GM04504 (cell line): ENCODE data around the gene TBC1D24.

Experiments used
- DNase-seq: peaks from one replicate; pipeline ENCODE4 v3.0.0-alpha.2; 2012; ENCODE audit warnings: low read depth

TBC1D24 gene

GRCh38 chr16:2517954-2518605 is 43.2 kb downstream of the TBC1D24 start:
- no peak for DNase-seq

- no peak for DNase-seq
These were observed 44.1 kb downstream of the TBC1D24 start for GRCh38 chr16:2518823-2519710.

GRCh38 chr16:2519711-2520080 is 44.8 kb downstream of the TBC1D24 start:
- no peak for DNase-seq

GRCh38 chr16:2520097-2520783 is 45.3 kb downstream of the TBC1D24 start, which contains the start of gene AMDHD2:
TSS of gene AMDHD2 (plus strand) at chr16:2520371. CDS start at chr16:2520459, 88 bp downstream.
- peak; percentile 67 for DNase-seq

GRCh38 chr16:2520784-2521531 is 46.0 kb downstream of the TBC1D24 start:
- DNase-seq: no peak

GRCh38 chr16:2523801-2524231 is 48.9 kb downstream of the TBC1D24 start:
- DNase-seq: no peak

GRCh38 chr16:2524339-2524938 is 49.5 kb downstream of the TBC1D24 start:
- no peak for DNase-seq

GRCh38 chr16:2526135-2526534 is 51.2 kb downstream of the TBC1D24 start:
- no peak for DNase-seq

GRCh38 chr16:2527071-2527783 is 52.3 kb downstream of the TBC1D24 start:
- no peak for DNase-seq

GRCh38 chr16:2527784-2528100 is 52.8 kb downstream of the TBC1D24 start:
- no peak for DNase-seq

- DNase-seq: no peak
These were observed 53.5 kb downstream of the TBC1D24 start for GRCh38 chr16:2528161-2529060.

GRCh38 chr16:2529061-2529931 is 54.4 kb downstream of the TBC1D24 start:
- DNase-seq: no peak

GRCh38 chr16:2529961-2530628 is 55.2 kb downstream of the TBC1D24 start:
- DNase-seq: no peak

- no peak for DNase-seq
These were observed 55.8 kb downstream of the TBC1D24 start for GRCh38 chr16:2530629-2531318.

GRCh38 chr16:2531371-2531695 is 56.4 kb downstream of the TBC1D24 start, which contains the start of gene CEMP1:
TSS of gene CEMP1 (minus strand) at chr16:2531408. CDS start at chr16:2531073, 335 bp downstream.
- no peak for DNase-seq

- peak; percentile 94 for DNase-seq
These were observed 57.0 kb downstream of the TBC1D24 start for GRCh38 chr16:2531696-2532493.
